ENCODE results near the gene DDAH1. TPM values are rescaled to one million over a fixed set of nuclear protein-coding genes. Genes with fewer than 3 reads are reported as not detected.

The DDAH1 gene
- total RNA-seq, 1 experiment from 2014 or later: 65.9 TPM

GRCh38 chr1:85420199-85420598 is 44.8 kb downstream of the DDAH1 start:
- H3K9ac ChIP-seq (ENCODE audit: low read length): no peak overlapping the region
- no peaks in the 10 kb centered on the region for H3K9me2 ChIP-seq (replicated peaks; ENCODE audit: low read length)
- CTCF ChIA-PET: no interaction called here
- H3K27ac ChIP-seq (ENCODE audit: low read length): no peak overlapping the region
- H3K27me3 ChIP-seq (ENCODE audit: low read length): no peaks in the 10 kb centered on the region
- no peaks in the 10 kb centered on the region for H3K9me3 ChIP-seq (ENCODE audit: low read length)
- no TSS peak for BruUV-seq (replicated peaks)
- H3F3A ChIP-seq (ENCODE audit: low read length, unreplicated experiment): no peaks in the 10 kb centered on the region
- POLR2A ChIA-PET (ENCODE audit: unreplicated experiment): no interaction called here
- H3K4me1 ChIP-seq (ENCODE audit: insufficient read depth, low read length): no peaks in the 10 kb centered on the region
- ATAC-seq (no peak), DNase-seq (no peak)
- intact Hi-C loops (cut with micrococcal nuclease): no loop called here
- H3K36me3 ChIP-seq (ENCODE audit: low read depth, low read length): 0 out of 2 replicates have a peak, but pooled peaks cover 4% of the 10 kb centered on the region
- no peak overlapping the region for H3K4me3 ChIP-seq (ENCODE audit: low read length)
- H4K20me1 ChIP-seq (ENCODE audit: low read length): no peaks in the 10 kb centered on the region
- TF ChIP-seq, protein P1, sequence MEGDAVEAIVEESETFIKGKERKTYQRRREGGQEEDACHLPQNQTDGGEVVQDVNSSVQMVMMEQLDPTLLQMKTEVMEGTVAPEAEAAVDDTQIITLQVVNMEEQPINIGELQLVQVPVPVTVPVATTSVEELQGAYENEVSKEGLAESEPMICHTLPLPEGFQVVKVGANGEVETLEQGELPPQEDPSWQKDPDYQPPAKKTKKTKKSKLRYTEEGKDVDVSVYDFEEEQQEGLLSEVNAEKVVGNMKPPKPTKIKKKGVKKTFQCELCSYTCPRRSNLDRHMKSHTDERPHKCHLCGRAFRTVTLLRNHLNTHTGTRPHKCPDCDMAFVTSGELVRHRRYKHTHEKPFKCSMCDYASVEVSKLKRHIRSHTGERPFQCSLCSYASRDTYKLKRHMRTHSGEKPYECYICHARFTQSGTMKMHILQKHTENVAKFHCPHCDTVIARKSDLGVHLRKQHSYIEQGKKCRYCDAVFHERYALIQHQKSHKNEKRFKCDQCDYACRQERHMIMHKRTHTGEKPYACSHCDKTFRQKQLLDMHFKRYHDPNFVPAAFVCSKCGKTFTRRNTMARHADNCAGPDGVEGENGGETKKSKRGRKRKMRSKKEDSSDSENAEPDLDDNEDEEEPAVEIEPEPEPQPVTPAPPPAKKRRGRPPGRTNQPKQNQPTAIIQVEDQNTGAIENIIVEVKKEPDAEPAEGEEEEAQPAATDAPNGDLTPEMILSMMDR (conservative IDR thresholded peaks at IDR 0.05; ENCODE audit: low read depth, low read length): no peak
- TF ChIP-seq EZH2 (IDR thresholded peaks at IDR 0.05; ENCODE audit: low read length, unreplicated experiment): no peak
- TF ChIP-seq EZH2phosphoT487 (IDR thresholded peaks at IDR 0.05; ENCODE audit: borderline replicate concordance, low read length): no peak
- peaks cover 40% of the 10 kb centered on the region for H3K79me2 ChIP-seq (ENCODE audit: low read length)
- no peak overlapping the region for H2AFZ ChIP-seq (ENCODE audit: low read length)
- H3K4me2 ChIP-seq (ENCODE audit: low read length): no peak overlapping the region

GRCh38 chr1:85417876-85418275 is 47.1 kb downstream of the DDAH1 start:
- ChIA-PET POLR2A (ENCODE audit: unreplicated experiment) (no interaction called here), CTCF (no interaction called here)
- no TSS peak for BruUV-seq (replicated peaks)
- Histone ChIP-seq H3K4me2 (ENCODE audit: low read length) (no peak overlapping the region), H3K9me2 (replicated peaks; ENCODE audit: low read length) (no peaks in the 10 kb centered on the region), H3K27me3 (ENCODE audit: low read length) (no peaks in the 10 kb centered on the region), H3K4me1 (ENCODE audit: insufficient read depth, low read length) (no peaks in the 10 kb centered on the region), H3K9me3 (ENCODE audit: low read length) (no peaks in the 10 kb centered on the region), H3K36me3 (ENCODE audit: low read depth, low read length) (0 out of 2 replicates have a peak, but pooled peaks cover 4% of the 10 kb centered on the region), H3K27ac (ENCODE audit: low read length) (no peak overlapping the region), H3K4me3 (ENCODE audit: low read length) (no peak overlapping the region), H3K9ac (ENCODE audit: low read length) (no peak overlapping the region), H3F3A (ENCODE audit: low read length, unreplicated experiment) (no peaks in the 10 kb centered on the region), H3K79me2 (ENCODE audit: low read length) (peaks cover 44% of the 10 kb centered on the region), H4K20me1 (ENCODE audit: low read length) (no peaks in the 10 kb centered on the region), H2AFZ (ENCODE audit: low read length) (no peak overlapping the region)
- DNase-seq (no peak), ATAC-seq (no peak)
- TF ChIP-seq, protein P1 (conservative IDR thresholded peaks at IDR 0.05; ENCODE audit: low read depth, low read length): no peak
- no peak for TF ChIP-seq EZH2 (IDR thresholded peaks at IDR 0.05; ENCODE audit: low read length, unreplicated experiment)
- no peak for TF ChIP-seq EZH2phosphoT487 (IDR thresholded peaks at IDR 0.05; ENCODE audit: borderline replicate concordance, low read length)
- intact Hi-C loops (cut with micrococcal nuclease): no loop called here

GRCh38 chr1:85417017-85417416 is 47.9 kb downstream of the DDAH1 start:
- Histone ChIP-seq H3K4me3 (ENCODE audit: low read length) (no peak overlapping the region), H3K36me3 (ENCODE audit: low read depth, low read length) (0 out of 2 replicates have a peak, but pooled peaks cover 4% of the 10 kb centered on the region), H3K9ac (ENCODE audit: low read length) (no peak overlapping the region), H3K79me2 (ENCODE audit: low read length) (peaks cover 50% of the 10 kb centered on the region), H3K9me2 (replicated peaks; ENCODE audit: low read length) (no peaks in the 10 kb centered on the region), H2AFZ (ENCODE audit: low read length) (no peak overlapping the region), H4K20me1 (ENCODE audit: low read length) (no peaks in the 10 kb centered on the region), H3K4me1 (ENCODE audit: insufficient read depth, low read length) (no peaks in the 10 kb centered on the region), H3K27ac (ENCODE audit: low read length) (no peak overlapping the region), H3K27me3 (ENCODE audit: low read length) (no peaks in the 10 kb centered on the region), H3K4me2 (ENCODE audit: low read length) (no peak overlapping the region), H3F3A (ENCODE audit: low read length, unreplicated experiment) (no peaks in the 10 kb centered on the region), H3K9me3 (ENCODE audit: low read length) (no peaks in the 10 kb centered on the region)
- DNase-seq (no peak), ATAC-seq (no peak)
- no TSS peak for BruUV-seq (replicated peaks)
- ChIA-PET POLR2A (ENCODE audit: unreplicated experiment) (no interaction called here), CTCF (no interaction called here)
- intact Hi-C loops (cut with micrococcal nuclease): no loop called here
- TF ChIP-seq EZH2phosphoT487 (IDR thresholded peaks at IDR 0.05; ENCODE audit: borderline replicate concordance, low read length) (no peak), EZH2 (IDR thresholded peaks at IDR 0.05; ENCODE audit: low read length, unreplicated experiment) (no peak)
- TF ChIP-seq, protein P1 (conservative IDR thresholded peaks at IDR 0.05; ENCODE audit: low read depth, low read length): no peak

Measured in PC-3 (cell line).